ENCODE measurements around the gene SGCD.

Gene SGCD

DNA sequence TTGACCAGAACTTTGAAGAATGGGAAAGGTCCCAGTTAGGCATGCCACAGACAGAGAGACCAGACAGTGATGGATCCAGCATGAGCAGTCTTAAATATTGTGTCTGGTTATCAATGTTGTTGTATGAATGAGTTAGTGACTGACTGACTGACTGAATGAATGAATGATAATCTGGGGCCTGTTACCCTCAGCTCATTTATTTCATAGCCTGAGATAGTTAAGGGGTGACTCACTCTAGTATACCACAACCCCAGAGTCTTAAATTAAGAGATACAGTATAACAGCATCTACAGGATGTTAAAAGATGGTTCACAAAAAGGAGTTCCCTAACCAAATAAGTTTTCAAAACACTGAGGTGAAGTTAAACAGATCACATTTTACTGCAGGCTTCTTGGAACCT lies 133.5 kb downstream of the SGCD start:
- H3K27me3 ChIP-seq (ENCODE audit: insufficient read depth, poor library complexity, severe bottlenecking): peaks cover 2% of the 10 kb centered on the region
- TF ChIP-seq REST (IDR thresholded peaks at IDR 0.05; ENCODE audit: insufficient replicate concordance, low read depth) (no peak), SPI1 (IDR thresholded peaks at IDR 0.05; ENCODE audit: borderline replicate concordance, low read depth) (no peak)
- TF ChIP-seq, protein P1, sequence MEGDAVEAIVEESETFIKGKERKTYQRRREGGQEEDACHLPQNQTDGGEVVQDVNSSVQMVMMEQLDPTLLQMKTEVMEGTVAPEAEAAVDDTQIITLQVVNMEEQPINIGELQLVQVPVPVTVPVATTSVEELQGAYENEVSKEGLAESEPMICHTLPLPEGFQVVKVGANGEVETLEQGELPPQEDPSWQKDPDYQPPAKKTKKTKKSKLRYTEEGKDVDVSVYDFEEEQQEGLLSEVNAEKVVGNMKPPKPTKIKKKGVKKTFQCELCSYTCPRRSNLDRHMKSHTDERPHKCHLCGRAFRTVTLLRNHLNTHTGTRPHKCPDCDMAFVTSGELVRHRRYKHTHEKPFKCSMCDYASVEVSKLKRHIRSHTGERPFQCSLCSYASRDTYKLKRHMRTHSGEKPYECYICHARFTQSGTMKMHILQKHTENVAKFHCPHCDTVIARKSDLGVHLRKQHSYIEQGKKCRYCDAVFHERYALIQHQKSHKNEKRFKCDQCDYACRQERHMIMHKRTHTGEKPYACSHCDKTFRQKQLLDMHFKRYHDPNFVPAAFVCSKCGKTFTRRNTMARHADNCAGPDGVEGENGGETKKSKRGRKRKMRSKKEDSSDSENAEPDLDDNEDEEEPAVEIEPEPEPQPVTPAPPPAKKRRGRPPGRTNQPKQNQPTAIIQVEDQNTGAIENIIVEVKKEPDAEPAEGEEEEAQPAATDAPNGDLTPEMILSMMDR (IDR thresholded peaks at IDR 0.05; ENCODE audit: insufficient read depth, low read length): no peak

GRCh38 chr5:156466871-156467270 lies 139.9 kb downstream of the SGCD start:
- DNase-seq (ENCODE audit: low read depth in 1 of 2, low spot score in 1 of 2): no peak
- no peak overlapping the region for H3K4me3 ChIP-seq (replicated peaks; ENCODE audit: insufficient read depth, low read length)
- no peak overlapping the region for H3K27ac ChIP-seq (replicated peaks)
- H3K27me3 ChIP-seq (ENCODE audit: insufficient read depth, poor library complexity, severe bottlenecking): no peaks in the 10 kb centered on the region
- TF ChIP-seq REST (IDR thresholded peaks at IDR 0.05; ENCODE audit: insufficient replicate concordance, low read depth) (no peak), SPI1 (IDR thresholded peaks at IDR 0.05; ENCODE audit: borderline replicate concordance, low read depth) (no peak), GABPA (IDR thresholded peaks at IDR 0.05; ENCODE audit: low read depth) (no peak), POLR2AphosphoS5 (IDR thresholded peaks at IDR 0.05; ENCODE audit: low read depth) (no peak)
- TF ChIP-seq, protein P1 (IDR thresholded peaks at IDR 0.05; ENCODE audit: insufficient read depth, low read length): no peak

More for the DNA sequence above, 133.5 kb downstream of the SGCD start:
- Histone ChIP-seq H3K27ac (replicated peaks) (no peak overlapping the region), H3K4me3 (replicated peaks; ENCODE audit: insufficient read depth, low read length) (no peak overlapping the region)
- no peak for DNase-seq (ENCODE audit: low read depth in 1 of 2, low spot score in 1 of 2)

DNA sequence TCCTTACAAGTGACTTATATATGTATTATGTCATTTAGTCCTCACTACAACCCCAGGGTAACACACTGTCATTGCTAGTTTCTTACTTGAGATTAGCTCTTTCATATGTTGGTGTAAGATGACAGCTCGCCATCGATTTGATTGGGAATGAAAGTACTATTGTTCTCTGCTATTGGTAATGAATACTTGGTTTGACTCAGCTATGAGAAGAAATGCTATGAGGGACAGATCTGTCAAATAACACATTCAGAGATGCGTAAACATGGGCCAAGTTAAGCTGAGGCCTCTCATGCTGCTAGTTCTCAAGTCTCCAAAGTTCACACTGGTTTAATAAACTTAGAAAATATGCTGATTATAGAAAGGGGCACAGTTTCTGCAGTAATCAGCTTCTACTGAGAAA lies 142.7 kb downstream of the SGCD start:
- Histone ChIP-seq H3K27me3 (ENCODE audit: insufficient read depth, poor library complexity, severe bottlenecking) (no peaks in the 10 kb centered on the region), H3K27ac (replicated peaks) (no peak overlapping the region), H3K4me3 (replicated peaks; ENCODE audit: insufficient read depth, low read length) (no peak overlapping the region)
- DNase-seq (ENCODE audit: low read depth in 1 of 2, low spot score in 1 of 2): no peak
- no peak for TF ChIP-seq POLR2AphosphoS5 (IDR thresholded peaks at IDR 0.05; ENCODE audit: low read depth)

DNA sequence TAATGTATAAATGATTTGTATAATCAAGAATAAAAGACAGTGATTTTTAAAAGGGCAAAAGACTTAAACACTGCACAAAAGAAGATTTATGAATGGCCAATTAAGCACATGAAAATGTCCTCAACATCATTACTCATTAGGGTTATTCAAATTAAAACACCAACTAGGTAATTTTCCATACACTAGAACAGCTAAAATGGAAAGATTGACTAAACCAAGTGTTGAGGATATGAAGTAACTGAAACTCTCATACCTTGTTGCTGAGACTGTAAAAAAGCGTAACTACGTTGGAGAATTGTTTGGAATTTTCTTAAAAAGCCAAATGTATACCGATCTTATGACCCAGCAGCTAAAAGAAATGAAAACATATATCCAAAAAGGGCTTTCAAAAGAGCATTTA lies 144.9 kb downstream of the SGCD start:
- Histone ChIP-seq H3K27me3 (ENCODE audit: insufficient read depth, poor library complexity, severe bottlenecking) (no peaks in the 10 kb centered on the region), H3K27ac (replicated peaks) (no peak overlapping the region), H3K4me3 (replicated peaks; ENCODE audit: insufficient read depth, low read length) (no peak overlapping the region)
- no peak for TF ChIP-seq GABPA (IDR thresholded peaks at IDR 0.05; ENCODE audit: low read depth)
- TF ChIP-seq POLR2AphosphoS5 (IDR thresholded peaks at IDR 0.05; ENCODE audit: low read depth): no peak
- TF ChIP-seq, protein P1 (IDR thresholded peaks at IDR 0.05; ENCODE audit: insufficient read depth, low read length): no peak
- TF ChIP-seq REST (IDR thresholded peaks at IDR 0.05; ENCODE audit: insufficient replicate concordance, low read depth): no peak
- no peak for TF ChIP-seq SPI1 (IDR thresholded peaks at IDR 0.05; ENCODE audit: borderline replicate concordance, low read depth)
- DNase-seq (ENCODE audit: low read depth in 1 of 2, low spot score in 1 of 2): no peak
